GM19043 (cell line): ENCODE data around the gene PIP5K1C.

ENCODE experiments used
- ATAC-seq: cut with Tn5 transposase; IDR thresholded peaks from one replicate; pipeline ENCODE4 v1.9.1; 2021; ENCODE audit warnings: low read depth; ENCODE audit not compliant: unreplicated experiment

PIP5K1C gene

GRCh38 chr19:3614858-3615505 lies 85.3 kb downstream of the PIP5K1C start:
- ATAC-seq, result no peak

- ATAC-seq, result no peak
These were observed 86.2 kb downstream of the PIP5K1C start for GRCh38 chr19:3613818-3614661.

- no peak for ATAC-seq
These were observed 87.1 kb downstream of the PIP5K1C start for GRCh38 chr19:3612901-3613741.

GRCh38 chr19:3612330-3612729 lies 87.9 kb downstream of the PIP5K1C start:
- no peak for ATAC-seq

GRCh38 chr19:3611841-3612240 lies 88.4 kb downstream of the PIP5K1C start:
- no peak for ATAC-seq

GRCh38 chr19:3610745-3611717 lies 89.2 kb downstream of the PIP5K1C start:
- no peak for ATAC-seq

- ATAC-seq, result no peak
These were observed 90.2 kb downstream of the PIP5K1C start for GRCh38 chr19:3609779-3610719.

GRCh38 chr19:3608750-3609322 lies 91.4 kb downstream of the PIP5K1C start:
- ATAC-seq, result no peak

GRCh38 chr19:3608079-3608641 lies 92.1 kb downstream of the PIP5K1C start:
- no peak for ATAC-seq

GRCh38 chr19:3607303-3608078 lies 92.8 kb downstream of the PIP5K1C start:
- ATAC-seq, result no peak

- ATAC-seq, result no peak
These were observed 93.5 kb downstream of the PIP5K1C start, which contains the start of gene TBXA2R for GRCh38 chr19:3606690-3607289. Gene TBXA2R (minus strand): TSS chr19:3606875. CDS start chr19:3600634, 6,241 bp downstream.

GRCh38 chr19:3606174-3606689 lies 94.0 kb downstream of the PIP5K1C start:
- no peak for ATAC-seq

GRCh38 chr19:3605770-3606169 lies 94.5 kb downstream of the PIP5K1C start:
- no peak for ATAC-seq

- no peak for ATAC-seq
These were observed 94.9 kb downstream of the PIP5K1C start for GRCh38 chr19:3605361-3605760.

- no peak for ATAC-seq
These were observed 95.3 kb downstream of the PIP5K1C start for GRCh38 chr19:3604987-3605343.

GRCh38 chr19:3604227-3604986 lies 95.9 kb downstream of the PIP5K1C start:
- ATAC-seq, result no peak
